DMS 273 treated with DMSO at 0.1 percent for 48 hours (cell line): ENCODE measurements around the gene MOK.
A peak's percentile ranks its signal among the peaks of the same experiment; 100 is the strongest.
"Not testable (repeated sequence)": the region's sequence is repeated elsewhere in the genome, so short reads cannot be mapped to it uniquely, and the experiment has no call there.

Experiments used
- DNase-seq: peaks from one replicate; lab custom pipeline; 2025; lab: John Stamatoyannopoulos, UW

Gene MOK

GRCh38 chr14:102304611-102305506, at the start of gene MOK:
Gene MOK (minus strand): TSS chr14:102305164. CDS start chr14:102304968, 196 bp downstream.
- DNase-seq: peak; percentile 86

GRCh38 chr14:102353126-102353619, 48.2 kb upstream of the MOK start:
- DNase-seq: no peak

GRCh38 chr14:102352213-102352612, 47.2 kb upstream of the MOK start:
- DNase-seq: no peak

GRCh38 chr14:102351593-102351992, 46.6 kb upstream of the MOK start:
- not testable (repeated sequence) for DNase-seq

- no peak for DNase-seq
Measured at GRCh38 chr14:102351023-102351422, 46.1 kb upstream of the MOK start.

- DNase-seq: no peak
Measured at GRCh38 chr14:102348376-102348775, 43.4 kb upstream of the MOK start.

GRCh38 chr14:102346645-102347044, 41.7 kb upstream of the MOK start:
- DNase-seq: no peak

- no peak for DNase-seq
Measured at GRCh38 chr14:102345232-102345631, 40.3 kb upstream of the MOK start.

- no peak for DNase-seq
Measured at GRCh38 chr14:102344485-102344884, 39.5 kb upstream of the MOK start.

- no peak for DNase-seq
Measured at GRCh38 chr14:102344084-102344483, 39.1 kb upstream of the MOK start.

- DNase-seq: no peak
Measured at GRCh38 chr14:102342238-102342637, 37.3 kb upstream of the MOK start.

- no peak for DNase-seq
Measured at GRCh38 chr14:102341566-102341965, 36.6 kb upstream of the MOK start.

GRCh38 chr14:102338724-102339123, 33.8 kb upstream of the MOK start:
- no peak for DNase-seq

- DNase-seq: no peak
Measured at GRCh38 chr14:102335163-102335562, 30.2 kb upstream of the MOK start.

GRCh38 chr14:102333795-102334705, 29.1 kb upstream of the MOK start:
- DNase-seq: no peak

GRCh38 chr14:102333390-102333789, 28.4 kb upstream of the MOK start:
- DNase-seq: no peak

GRCh38 chr14:102330806-102331205, 25.8 kb upstream of the MOK start:
- DNase-seq: no peak

GRCh38 chr14:102329381-102329780, 24.4 kb upstream of the MOK start:
- not testable (repeated sequence) for DNase-seq

- DNase-seq: no peak
Measured at GRCh38 chr14:102326583-102326982, 21.6 kb upstream of the MOK start.

- no peak for DNase-seq
Measured at GRCh38 chr14:102325791-102326345, 20.9 kb upstream of the MOK start.

- no peak for DNase-seq
Measured at GRCh38 chr14:102323102-102323501, 18.1 kb upstream of the MOK start.
